Germinal center (tissue), 1 donor: ENCODE data around the gene XYLT1.
"Not testable (repeated sequence)": the region's sequence is repeated elsewhere in the genome, so short reads cannot be mapped to it uniquely, and the experiment has no call there.

Source experiments
- DNase-seq: peaks from one replicate; pipeline ENCODE4 v3.0.0; 2012; ENCODE audit warnings: mixed read lengths, low spot score

Gene XYLT1

GRCh38 chr16:17306745-17307144 lies 164.0 kb downstream of the XYLT1 start:
- DNase-seq = no peak

- not testable (repeated sequence) for DNase-seq
These were observed 164.5 kb downstream of the XYLT1 start for GRCh38 chr16:17306211-17306610.

GRCh38 chr16:17305694-17306093 lies 165.1 kb downstream of the XYLT1 start:
- no peak for DNase-seq

GRCh38 chr16:17304491-17305119 lies 166.2 kb downstream of the XYLT1 start:
- DNase-seq = no peak

GRCh38 chr16:17304106-17304490 lies 166.7 kb downstream of the XYLT1 start:
- no peak for DNase-seq

- DNase-seq = peak; percentile 73
These were observed 167.7 kb downstream of the XYLT1 start for GRCh38 chr16:17303101-17303500.

- no peak for DNase-seq
These were observed 168.1 kb downstream of the XYLT1 start for GRCh38 chr16:17302620-17303019.

GRCh38 chr16:17302214-17302613 lies 168.5 kb downstream of the XYLT1 start:
- DNase-seq = peak; percentile 45

- peak; percentile 77 for DNase-seq
These were observed 169.1 kb downstream of the XYLT1 start for GRCh38 chr16:17301593-17302135.

- no peak for DNase-seq
These were observed 169.6 kb downstream of the XYLT1 start for GRCh38 chr16:17301184-17301583.

- no peak for DNase-seq
These were observed 171.0 kb downstream of the XYLT1 start for GRCh38 chr16:17299790-17300189.

- no peak for DNase-seq
These were observed 172.5 kb downstream of the XYLT1 start for GRCh38 chr16:17298238-17298637.

GRCh38 chr16:17296431-17296830 lies 174.3 kb downstream of the XYLT1 start:
- no peak for DNase-seq

- DNase-seq = no peak
These were observed 174.8 kb downstream of the XYLT1 start for GRCh38 chr16:17295948-17296347.

- no peak for DNase-seq
These were observed 175.9 kb downstream of the XYLT1 start for GRCh38 chr16:17294856-17295255.

- no peak for DNase-seq
These were observed 176.8 kb downstream of the XYLT1 start for GRCh38 chr16:17293813-17294558.

GRCh38 chr16:17291289-17291688 lies 179.5 kb downstream of the XYLT1 start:
- no peak for DNase-seq

- no peak for DNase-seq
These were observed 180.8 kb downstream of the XYLT1 start for GRCh38 chr16:17289674-17290635.

GRCh38 chr16:17289050-17289449 lies 181.7 kb downstream of the XYLT1 start:
- no peak for DNase-seq

GRCh38 chr16:17287166-17287800 lies 183.5 kb downstream of the XYLT1 start:
- DNase-seq = no peak

GRCh38 chr16:17286443-17286842 lies 184.3 kb downstream of the XYLT1 start:
- DNase-seq = no peak

GRCh38 chr16:17283016-17283415 lies 187.7 kb downstream of the XYLT1 start:
- no peak for DNase-seq
